Activated CD8-positive, alpha-beta memory T cell treated with anti-CD3 and anti-CD28 coated beads, Interleukin-2, amount 50 U/mL, for 4 hours (primary cell): ENCODE results near the gene CABS1.

Experiments
- DNase-seq: peaks from one replicate; pipeline ENCODE4 v3.0.0-alpha.2; 2020

Gene CABS1

DNA sequence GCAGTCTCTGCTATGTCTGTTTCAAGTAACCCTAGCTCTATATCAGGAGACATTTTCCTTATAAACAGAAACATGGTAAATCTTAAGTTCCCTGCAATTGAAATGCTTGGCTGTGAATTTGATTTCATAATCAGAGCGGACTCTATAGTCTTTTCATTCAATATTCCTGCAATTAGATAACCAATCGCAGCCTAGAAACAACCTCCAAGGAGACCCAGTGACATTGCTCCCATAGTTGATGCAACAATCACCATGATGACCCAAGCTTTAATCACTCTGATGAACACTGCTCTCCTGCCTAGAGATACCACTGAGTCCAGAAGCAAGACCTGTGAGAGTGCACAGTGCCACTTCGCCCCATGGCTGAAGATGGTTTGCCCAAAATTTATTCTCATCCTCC is at the start of gene CABS1:
CABS1 (plus strand) TSS at position 301 of the 400 bp plus-strand sequence; CDS start at position 360, 59 bp downstream.
- DNase-seq = no peak

DNA sequence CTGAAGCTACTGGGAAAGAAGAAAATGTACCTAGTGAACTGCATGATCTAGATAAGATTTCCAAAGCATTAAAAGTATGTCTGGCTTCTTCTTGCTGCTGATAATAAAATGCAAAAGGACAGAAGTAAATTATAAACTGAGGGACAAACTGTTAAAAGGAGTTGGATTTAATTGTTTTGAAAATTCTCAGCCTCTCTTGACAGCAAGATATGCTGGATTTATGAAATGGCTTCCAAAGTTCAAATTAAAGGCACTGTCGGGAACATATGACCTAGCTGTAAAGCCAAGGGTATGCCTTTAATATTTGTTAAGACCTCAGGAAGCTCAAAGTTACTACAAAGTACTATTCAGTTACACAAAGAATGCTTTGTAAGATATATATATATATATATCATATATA is 46.1 kb upstream of the CABS1 start:
- no peak for DNase-seq

DNA sequence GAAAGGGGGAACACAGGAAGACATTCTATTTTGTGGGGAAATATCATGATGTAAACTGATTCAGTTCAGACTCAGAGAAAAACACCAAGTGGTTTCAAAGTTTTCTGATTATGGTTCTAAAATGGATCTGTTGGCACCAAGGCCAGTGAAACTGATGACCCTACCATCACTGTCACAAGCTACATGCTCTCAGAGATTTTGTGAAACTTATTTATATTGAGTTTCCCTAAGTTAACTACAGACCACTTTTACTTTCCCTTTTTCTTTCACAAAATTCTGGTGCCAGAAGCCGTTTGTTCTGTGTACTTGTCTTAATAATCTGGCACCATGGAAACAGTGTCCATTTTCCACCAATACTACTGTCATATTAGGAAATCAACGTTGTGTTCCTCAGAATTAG is 43.4 kb upstream of the CABS1 start:
- DNase-seq = no peak

DNA sequence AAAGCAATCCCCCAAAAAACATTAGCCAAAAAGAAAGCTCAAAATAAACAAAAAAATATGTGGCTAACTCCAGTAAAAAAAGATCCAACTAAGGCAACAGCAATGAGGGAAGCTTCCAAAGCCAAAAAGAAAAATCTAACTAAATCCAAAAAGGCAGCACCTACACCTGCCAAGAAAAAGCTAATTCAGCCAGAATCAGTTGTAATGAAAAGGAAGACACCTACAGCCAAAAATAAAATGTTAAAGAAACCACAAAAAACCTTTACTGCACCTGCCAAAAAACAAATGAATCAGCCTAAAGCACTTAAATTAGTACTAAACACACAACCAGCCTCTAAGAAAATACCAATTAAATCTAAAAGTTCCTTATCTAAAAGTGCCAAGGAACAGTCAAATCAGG is 37.2 kb upstream of the CABS1 start:
- DNase-seq = no peak

DNA sequence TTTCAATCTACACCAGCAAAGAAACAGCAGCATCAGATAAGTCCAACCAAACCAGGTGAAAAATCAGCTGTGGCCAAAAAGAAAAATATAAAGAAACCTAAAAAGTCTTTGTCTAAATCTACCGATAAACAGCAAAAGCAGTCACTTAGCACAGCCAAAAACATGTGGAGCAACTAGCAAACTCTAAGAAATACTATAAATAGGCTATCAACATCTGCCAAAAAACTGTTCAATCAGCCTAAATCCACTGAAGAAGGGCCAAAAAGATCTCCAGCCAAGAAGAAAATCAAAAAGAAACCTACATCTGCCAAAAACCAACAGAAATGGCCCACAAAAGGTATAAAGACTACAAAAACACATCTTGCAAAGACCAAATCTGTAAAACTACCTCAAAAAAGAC is 36.7 kb upstream of the CABS1 start:
- DNase-seq = no peak

DNA sequence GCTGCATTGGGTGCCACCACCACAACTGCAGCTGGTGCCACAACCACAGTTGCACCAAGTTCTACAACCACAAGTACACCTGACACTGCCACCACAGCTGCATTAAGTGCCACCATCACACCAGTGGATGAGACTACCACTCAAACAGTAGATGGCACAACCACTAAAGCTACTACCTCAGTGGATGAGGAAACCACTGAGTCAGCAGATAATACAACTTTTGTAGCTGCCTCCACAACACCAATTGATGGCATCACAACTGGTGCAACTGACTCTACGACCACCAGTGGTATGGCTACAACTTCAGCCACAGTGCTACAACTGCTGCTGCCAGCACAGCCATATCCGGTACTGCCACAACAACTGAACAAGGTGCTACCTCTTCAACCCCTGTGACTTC is 35.1 kb upstream of the CABS1 start:
- DNase-seq = no peak

DNA sequence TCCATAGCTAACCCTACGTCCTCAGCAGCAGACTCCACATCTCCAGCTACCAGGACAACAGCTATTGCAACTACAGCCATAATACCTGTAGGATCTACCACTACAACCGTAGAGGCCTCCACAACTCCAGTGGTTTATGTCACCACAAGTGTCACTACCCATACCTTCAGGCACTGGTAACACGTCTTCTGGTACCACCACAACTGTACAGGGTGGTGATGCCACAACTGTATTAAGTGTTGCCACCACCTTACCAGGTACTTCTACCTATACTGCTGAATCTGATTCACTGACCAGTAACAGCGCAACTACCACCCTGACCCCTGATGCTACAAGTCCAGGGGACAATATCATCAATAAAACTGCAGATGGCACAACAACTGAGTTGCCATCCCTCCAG is 34.6 kb upstream of the CABS1 start:
- DNase-seq = no peak

DNA sequence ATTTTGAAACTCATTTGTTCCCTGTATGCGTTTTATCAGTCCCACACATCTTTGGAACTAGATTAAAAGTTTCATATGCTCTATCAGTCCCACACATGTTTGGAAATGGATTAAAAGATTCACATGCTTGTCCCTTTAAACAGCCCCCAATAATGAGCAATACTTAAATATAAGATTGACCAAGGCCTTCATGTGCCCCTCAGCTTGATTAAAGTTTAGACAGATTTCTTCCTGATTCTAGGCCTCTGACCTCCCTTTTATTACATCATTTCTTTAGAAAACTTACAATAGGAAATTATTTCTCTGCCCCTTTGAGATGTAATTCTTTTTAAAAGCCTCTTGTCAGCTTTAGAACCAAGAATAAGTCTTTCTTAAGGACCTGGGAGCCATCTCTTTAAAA is 31.7 kb upstream of the CABS1 start:
- no peak for DNase-seq

DNA sequence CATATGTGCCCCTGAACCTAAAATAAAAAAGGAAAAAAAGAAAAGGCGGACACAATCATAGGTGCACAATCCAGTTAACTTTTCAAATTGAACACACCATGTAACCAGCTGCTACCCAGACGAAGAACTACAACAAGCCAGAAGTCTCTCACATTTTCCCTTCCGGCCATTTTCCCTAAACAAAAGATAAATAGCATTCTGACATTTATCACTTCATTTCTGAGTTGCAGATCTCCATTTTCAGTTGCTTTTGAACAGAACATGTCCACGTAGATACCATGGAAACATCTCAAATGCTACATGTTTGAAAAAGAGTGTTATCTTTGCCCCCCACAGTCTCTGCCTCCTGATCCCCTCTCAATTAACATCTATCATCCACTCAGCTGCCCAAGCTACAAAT is 29.2 kb upstream of the CABS1 start:
- no peak for DNase-seq

DNA sequence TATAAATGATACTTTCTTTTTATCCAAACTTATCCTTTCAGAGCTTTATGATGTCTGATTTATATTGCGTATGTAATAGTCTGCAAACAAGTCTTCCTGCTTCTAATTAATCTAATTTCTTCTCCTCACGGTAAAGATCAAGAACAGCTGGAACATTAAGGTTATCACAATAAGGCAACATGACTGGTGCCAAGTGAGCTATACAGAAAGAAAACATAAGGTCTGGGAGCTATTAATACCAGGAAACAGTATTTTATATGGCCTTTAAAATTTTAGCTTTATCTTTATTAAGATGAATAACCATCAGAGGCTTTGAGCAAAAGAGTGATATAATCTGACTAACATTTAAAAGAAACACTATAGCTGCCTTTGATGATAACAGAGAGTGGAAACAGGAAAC is 28.7 kb upstream of the CABS1 start:
- DNase-seq = no peak

DNA sequence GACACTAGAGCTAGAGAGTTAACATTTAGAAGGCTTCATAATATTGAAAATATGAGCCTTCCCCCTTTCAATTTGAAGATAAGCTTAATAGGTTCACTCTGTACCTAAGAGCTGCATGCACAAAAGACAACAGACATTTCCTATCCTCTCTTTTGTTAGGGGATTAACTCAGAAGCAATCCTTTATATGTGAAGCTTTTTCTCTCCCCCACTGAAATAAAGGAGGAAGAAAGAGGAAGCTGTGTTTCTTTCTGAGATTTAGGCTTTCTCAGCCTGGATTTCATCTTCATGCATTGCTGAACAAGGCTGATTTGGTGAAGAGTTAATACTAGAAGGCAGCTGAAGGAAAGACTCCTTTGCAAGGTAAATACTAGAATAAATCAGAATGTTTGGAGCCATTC is 21.0 kb upstream of the CABS1 start:
- DNase-seq = no peak

DNA sequence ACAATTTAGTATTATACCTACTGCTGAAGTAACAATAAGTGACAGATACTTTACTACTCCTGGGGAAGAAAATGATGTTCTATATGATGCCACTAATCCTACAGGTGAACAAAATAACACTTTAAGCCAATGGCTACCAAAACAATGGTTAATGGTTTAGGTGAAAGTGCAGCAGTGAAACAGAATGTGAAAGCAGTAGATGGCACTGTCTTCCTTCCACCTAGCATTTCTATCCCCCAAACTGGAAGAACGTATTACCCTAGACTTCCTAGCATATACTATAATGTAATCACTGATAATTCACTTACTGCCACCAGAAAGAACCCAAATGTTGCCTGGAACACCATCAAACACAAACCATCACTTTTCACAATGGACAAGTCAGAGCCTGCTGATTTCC is 18.9 kb upstream of the CABS1 start:
- no peak for DNase-seq

DNA sequence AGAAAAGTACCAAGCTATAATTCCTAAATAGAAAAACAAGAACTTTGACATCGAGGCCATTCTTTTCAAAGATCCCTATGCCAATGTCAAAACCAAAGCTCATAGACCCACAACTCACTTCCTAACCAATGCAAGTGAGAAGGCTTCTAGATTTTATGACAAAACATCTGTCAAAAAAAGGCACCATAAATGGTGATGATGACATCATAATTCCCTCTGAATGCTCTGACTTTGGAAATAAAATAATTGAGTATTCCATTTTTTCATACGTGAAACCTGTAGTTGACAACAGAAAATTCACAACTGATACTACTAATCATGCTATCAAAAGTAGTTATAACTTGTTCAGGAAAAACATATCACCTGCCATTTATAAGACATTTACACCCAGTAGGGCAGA is 8.7 kb upstream of the CABS1 start:
- DNase-seq = no peak

DNA sequence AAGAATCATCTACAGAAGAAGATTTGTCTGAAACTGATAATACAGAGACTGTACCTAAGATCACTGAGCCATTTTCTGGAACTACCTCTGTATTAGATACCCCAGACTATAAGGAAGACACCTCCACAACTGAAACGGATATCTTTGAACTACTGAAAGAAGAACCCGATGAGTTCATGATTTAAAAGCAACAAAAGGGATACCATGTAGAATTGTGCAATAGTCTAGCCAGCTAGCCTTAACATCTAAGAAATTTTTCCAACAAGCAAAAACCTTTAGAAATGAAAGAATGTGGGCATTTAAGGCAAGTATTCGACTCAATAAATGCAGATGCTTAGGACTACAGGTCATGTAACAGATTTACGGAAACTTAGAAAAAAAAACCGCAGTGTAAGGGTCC is 1.3 kb downstream of the CABS1 start:
- DNase-seq = no peak

DNA sequence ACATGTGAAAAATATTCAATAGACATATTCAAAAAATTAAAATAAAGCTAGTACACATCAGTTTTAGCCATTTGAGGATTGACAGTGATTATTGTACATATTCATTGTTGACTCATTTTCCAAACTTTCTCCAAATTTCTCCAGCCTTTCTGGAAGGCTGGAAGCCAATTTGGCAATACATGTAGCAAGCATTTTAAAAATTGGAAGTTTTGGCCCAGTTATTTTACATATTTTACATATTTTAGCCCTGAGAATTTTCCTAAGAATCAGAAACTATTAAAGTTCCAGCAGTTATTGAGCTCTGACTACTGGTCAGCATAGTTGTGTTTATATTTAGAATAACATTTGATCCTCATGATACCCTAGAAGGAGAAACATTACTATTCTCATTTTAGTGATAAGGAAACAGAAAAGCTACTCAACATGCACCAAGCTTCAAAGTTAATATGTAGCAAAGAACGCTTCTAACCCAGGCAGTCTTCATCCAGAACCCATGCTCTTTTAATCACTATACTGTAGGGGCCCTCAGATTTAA is 3.2 kb downstream of the CABS1 start:
- DNase-seq = no peak

DNA sequence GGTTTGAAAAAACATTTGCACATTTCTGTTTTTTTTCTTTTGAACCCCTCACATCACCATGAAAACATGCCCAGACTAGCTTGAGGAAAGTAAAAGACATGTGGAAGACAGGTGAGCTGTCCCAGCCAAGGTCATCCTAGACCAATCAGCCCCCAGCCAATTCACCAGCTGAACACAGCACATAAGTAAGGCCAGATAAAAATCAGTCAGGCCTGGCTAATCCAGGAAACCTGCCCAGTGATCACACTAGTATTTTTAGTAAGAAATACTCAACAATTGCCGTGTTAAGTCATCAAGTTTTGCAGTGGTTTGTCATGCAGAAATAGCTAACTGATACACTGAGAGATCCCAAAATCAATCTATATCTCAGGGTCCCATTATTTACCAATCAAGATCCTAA is 21.4 kb downstream of the CABS1 start:
- no peak for DNase-seq

DNA sequence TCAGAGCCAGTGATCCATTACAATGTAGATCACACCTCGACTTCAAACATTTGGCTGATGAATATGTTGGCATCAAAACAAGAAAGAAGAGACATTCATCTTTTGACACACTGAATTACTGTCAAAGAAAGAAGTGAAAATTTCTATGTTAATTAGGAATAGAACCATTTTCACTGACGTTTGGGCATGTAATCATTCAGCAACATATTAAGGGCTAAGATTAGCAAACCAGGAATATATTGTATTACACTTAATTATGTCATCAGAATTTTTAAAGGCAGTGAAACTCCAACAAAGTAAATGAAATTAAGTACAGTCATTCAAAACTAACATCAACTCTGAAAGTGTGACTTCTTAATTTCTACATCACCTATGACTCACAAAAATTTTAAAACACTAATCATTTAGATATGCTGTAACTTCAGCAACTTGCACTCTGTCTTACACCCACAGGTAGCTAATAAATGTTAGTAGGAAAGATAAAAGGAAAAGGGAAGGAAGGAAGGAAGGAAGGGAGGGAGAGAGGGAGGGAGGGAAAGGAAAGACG is 24.4 kb downstream of the CABS1 start:
- no peak for DNase-seq

DNA sequence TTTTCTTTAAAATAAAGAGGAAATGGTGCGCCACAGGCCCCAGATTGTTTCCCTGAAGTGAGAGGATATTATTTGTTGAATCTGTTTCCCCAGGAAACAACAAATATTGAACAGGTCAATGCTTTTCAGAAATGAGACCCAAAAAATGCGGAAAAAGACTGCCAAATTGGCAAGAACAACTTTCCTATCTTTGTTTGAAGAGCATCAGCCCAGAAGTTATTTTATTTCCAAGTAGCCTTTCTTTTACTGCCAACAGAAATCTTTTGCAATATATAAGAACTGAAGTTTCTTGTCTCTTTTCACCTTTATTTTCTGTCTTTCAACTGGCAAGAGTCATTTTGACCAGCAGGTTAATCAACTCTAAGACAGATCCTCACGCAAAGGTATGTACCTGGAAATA is 25.7 kb downstream of the CABS1 start, which contains the start of gene SMR3A:
SMR3A (plus strand) TSS at position 301 of the 400 bp plus-strand sequence. CDS start 1,356 bp downstream, outside the sequence.
- DNase-seq = no peak

DNA sequence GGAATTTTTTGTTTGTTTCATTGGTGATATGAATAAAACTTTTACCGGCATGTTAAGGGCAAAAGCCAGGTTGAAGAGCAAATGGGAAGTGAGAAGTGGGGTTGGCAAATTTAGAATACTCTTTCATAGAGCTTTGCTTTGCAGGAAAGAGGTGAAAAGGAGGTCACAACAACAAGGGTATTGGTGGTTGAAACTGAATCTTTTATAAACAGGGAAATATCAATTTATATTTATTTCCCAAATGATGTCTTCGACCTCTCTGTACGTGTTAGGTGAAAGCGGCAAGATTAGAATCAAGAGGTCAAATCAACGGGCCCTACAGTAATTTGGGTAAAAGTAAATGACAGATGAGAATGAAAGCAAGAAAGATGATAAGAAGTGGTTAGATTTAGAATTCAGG is 29.2 kb downstream of the CABS1 start:
- DNase-seq = no peak

DNA sequence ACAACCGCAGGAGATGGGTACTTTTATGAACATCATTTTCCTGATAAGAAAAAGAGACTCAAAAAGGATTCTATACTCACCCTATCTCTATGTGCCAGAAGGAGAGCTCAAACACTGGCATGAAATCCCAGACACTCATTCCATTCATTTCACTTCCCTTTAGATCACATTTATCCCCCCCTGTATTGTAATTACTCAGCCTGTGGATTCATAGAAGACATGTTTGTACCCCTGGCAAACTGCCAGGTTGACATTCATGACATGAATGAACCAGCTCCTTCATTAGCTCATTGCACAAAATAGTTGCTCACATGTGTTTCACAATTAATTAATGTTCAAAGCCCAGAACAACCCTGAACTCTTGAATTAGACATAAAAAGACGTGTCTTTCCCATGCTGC is 30.7 kb downstream of the CABS1 start:
- DNase-seq = no peak

DNA sequence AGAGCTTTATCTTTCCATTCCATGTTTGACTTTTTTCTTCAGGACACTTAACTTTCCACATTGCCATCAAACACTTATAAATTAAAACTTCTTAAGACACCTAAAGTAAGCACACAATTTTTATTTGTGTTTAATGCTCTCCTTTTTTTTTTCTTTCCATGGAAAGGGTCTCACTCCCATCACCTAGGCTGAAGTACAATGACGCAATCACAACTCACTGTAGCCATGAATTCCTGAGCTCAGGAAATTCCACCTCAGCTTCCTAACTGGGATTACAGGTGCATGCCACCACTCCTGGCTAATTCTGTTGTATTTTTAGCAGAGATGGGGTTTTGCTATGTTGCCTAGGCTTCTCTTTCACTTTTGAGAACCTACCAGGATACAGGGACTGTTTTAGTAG is 33.0 kb downstream of the CABS1 start:
- no peak for DNase-seq

DNA sequence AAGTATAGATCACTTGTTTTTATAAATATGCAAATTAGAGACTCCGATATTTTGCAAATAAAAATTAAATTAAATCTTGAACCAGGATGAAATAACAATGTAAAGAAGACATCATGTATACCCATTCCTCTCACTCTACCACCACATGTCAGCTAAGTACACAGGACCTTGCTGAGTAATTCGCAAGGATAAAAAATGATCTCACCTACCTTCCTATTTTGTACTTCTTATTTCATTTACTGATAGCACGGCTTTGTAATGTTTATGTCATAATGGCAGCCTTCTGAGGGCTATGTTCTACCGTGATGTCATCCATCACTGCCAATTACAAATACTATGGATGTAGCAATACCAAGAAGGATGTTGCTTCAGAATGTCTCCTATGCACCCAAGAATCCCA is 37.2 kb downstream of the CABS1 start:
- no peak for DNase-seq

DNA sequence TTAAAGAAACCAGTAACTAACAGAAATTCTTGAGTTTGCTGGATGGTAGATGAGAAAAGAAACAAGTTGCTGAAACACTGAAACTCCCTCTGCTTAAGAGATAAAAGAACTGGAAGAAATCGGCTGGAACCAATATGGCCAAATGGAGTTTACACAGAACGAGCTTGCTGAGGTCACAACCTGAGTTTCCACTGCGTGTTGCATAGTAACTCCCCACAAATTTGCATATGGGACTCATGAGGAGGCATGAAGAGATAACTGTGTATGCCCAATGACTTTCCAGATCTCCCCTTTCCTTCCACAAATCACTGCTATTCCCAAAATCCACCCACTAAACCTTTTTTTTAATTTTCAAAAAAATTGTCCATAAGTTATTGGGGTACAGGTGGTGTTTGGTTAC is 38.0 kb downstream of the CABS1 start:
- no peak for DNase-seq

DNA sequence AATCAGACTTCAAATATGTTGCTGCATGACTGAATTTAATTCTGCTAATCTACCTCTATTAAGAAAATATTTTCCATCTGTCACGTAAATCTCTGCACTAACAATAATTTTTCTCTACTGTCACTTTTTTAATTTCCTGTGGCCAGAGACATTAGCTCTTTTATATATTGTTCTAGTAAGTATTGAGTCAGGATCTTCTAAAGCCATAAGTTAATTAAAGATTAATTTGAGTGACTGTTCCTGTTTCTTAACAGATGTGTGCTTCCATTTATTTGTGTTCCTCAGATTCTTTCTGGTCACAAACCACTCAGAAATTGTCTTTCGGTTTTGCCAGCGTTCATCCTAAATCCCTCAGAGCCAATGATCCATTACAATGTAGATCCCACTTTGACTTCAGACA is 45.8 kb downstream of the CABS1 start:
- DNase-seq = no peak

DNA sequence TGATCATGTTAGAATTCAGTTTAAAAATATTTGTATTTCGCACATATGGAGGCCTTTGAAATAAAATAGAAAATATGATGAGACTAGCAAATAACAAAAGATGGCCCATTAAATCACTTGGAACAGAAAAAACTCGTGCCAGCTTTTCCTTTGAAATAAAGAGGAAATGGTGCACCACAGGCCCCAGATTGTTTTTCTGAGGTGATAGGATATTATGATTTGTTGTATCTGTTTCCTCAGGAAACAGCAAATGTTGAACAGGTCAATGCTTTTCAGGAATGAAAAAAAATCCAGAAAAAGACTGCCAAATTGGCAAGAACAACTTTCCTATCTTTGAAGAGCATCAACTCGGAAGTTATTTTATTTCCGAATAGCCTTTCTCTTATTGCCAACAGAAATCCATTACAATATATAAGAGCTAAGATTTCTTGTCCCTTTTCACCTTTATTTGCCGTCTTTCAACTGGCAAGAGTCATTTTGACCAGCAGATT is 48.0 kb downstream of the CABS1 start, which contains the start of gene SMR3B:
SMR3B (plus strand) TSS at position 441 of the 491 bp plus-strand sequence. CDS start 1,380 bp downstream, outside the sequence.
- no peak for DNase-seq
